GM18867 (cell line): ENCODE measurements around the gene ACACA.

Experiments used
- ATAC-seq: cut with Tn5 transposase; IDR thresholded peaks from one replicate; pipeline ENCODE4 v1.9.1; 2021; ENCODE audit warnings: mild to moderate bottlenecking, moderate library complexity; ENCODE audit not compliant: unreplicated experiment

The ACACA gene

GRCh38 chr17:37109731-37110710 is 296.6 kb downstream of the ACACA start:
- ATAC-seq, result no peak

GRCh38 chr17:37109106-37109505 is 297.5 kb downstream of the ACACA start:
- ATAC-seq, result no peak

DNA sequence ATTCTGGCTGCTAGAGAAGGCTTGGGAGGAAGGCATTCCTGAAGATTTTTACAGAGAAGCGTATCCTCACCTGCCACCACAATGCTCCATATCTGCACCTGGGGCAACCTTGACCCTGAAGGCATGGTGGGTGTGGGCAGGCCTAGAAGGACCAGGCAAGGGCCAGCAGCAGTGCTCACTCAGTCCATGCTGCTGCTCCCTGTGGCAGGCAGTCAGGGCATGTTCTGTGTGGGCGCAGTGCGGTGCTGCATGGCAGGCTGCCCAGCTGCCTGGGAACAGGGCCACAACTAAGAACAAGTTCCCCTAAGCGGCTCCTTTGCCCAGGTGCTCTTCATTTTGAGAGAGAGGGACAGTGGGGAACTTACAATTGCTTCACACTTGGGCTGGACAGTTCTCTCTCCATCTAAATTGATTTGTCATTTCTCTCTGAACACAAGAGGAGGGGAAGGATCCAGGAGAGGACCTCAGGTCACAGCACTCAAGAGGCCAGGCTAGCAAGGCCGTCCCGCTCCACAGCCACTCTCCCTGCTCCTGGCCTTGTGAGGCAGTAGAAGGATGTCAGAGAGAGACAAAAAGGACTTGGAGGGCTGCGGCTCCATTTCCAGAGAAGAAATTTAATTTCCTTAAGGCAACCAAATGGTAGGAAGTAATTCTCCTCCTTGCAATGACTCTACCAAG is 299.1 kb downstream of the ACACA start:
- no peak for ATAC-seq

- no peak for ATAC-seq
Measured at GRCh38 chr17:37106049-37106448, 300.6 kb downstream of the ACACA start.

GRCh38 chr17:37103231-37103630 is 303.4 kb downstream of the ACACA start:
- no peak for ATAC-seq

- ATAC-seq, result no peak
Measured at GRCh38 chr17:37101306-37101705, 305.3 kb downstream of the ACACA start.

DNA sequence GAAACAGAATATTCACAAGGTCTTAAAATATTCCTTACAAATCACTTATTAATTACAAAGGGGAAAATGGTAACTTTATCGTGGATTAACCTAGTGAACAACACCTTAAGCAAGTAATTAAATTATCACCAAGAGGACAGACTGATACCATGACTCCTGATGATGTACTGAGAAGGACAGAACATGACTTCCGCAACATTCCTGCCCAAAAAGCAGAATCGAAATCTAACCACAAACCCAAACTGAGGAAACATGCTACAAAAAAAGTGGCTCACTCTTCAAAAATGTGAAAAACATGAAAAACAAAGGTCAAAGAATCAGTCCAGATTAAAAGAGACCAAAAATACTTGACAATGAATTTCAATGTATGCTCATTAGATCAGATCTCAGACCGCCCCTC is 306.4 kb downstream of the ACACA start:
- no peak for ATAC-seq

- no peak for ATAC-seq
Measured at GRCh38 chr17:37098910-37099664, 307.5 kb downstream of the ACACA start.

- ATAC-seq, result no peak
Measured at GRCh38 chr17:37098152-37098551, 308.5 kb downstream of the ACACA start.

- ATAC-seq, result no peak
Measured at GRCh38 chr17:37097154-37097553, 309.5 kb downstream of the ACACA start.

- ATAC-seq, result no peak
Measured at GRCh38 chr17:37096071-37096470, 310.6 kb downstream of the ACACA start.

- ATAC-seq, result no peak
Measured at GRCh38 chr17:37094391-37094790, 312.2 kb downstream of the ACACA start.

DNA sequence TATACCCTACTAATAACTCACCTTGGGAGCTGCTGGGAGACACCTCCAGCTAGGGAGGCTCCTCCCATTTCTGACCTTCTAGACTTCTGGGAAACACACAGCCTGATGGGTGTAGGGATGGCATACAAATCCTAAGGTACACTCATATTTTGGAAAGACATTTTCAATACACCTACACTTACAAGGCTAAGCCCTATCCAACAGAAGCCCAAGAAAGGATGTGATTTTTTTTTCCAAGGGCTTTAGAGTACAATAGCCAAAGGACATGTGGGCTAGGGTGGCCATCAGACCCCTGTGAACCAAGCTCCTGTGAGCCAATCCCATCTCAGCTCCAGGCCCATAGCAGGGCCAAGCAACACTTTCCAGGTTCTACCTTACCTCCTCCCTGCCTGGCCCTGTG is 313.9 kb downstream of the ACACA start:
- ATAC-seq, result no peak

DNA sequence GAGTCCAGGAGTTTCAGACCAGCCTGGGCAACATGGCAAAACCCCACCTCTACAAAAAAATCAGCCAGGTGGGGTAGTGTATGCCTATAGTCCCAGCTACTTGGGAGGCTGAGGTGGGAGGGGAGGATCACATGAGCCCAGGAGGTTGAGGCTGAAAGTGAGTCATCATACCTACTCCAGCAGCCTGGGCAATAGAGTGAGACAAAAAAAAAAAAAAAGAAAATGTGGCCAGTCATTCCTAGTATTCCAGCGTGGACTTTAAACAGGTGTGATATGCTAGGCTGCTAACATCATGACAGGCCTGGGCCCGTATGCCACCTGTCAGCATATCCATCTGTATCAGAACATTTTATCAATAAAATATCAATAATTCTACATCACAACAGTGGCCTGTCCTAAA is 314.6 kb downstream of the ACACA start:
- ATAC-seq, result no peak

- ATAC-seq, result no peak
Measured at GRCh38 chr17:37090941-37091340, 315.7 kb downstream of the ACACA start.

DNA sequence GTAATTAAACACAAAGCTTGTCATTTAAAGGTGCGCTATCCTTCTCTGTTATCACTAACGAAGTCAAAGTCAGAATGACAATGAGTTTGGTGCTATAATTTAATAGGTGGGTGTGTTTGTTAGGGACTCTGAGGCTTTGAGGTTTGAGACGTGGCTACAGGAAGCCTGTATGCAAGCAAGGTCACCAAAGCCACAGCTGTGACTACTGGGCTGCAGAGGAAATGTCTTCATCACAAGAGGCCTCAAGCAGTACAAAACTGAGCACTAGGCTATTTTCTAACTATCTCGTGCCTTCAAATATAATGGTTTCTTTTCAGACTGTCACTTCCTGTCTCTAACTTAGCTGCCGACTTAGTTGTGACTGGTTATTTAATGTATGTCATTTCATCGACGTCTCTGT is 316.7 kb downstream of the ACACA start:
- ATAC-seq, result no peak

GRCh38 chr17:37088913-37089312 is 317.7 kb downstream of the ACACA start:
- no peak for ATAC-seq

GRCh38 chr17:37088459-37088858 is 318.2 kb downstream of the ACACA start:
- ATAC-seq, result no peak

GRCh38 chr17:37087683-37088082 is 319.0 kb downstream of the ACACA start:
- no peak for ATAC-seq

- ATAC-seq, result no peak
Measured at GRCh38 chr17:37086948-37087347, 319.7 kb downstream of the ACACA start.

DNA sequence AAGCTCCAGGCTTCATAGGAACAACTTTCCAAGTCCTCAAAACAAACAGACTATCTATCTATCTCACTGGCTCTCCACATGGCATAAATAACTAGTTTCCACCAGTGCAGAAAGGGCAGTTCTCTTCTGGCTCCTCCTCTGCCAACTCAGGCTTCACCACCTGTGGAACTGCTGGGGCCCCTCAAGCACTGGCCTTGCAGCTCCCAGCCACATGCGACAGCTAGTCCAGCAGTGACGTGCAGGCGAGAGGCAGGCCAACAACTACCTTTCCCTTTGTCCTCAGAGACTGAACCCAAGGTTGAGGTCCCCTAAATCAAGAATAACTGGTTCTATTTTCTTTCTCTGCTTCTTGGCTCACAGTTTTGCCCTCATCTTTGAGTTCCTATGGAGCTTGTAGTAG is 320.3 kb downstream of the ACACA start:
- ATAC-seq, result no peak
